ENCODE measurements around the gene TMEM9B.
"Not testable (repeated sequence)": the region's sequence is repeated elsewhere in the genome, so short reads cannot be mapped to it uniquely, and the experiment has no call there.

Gene TMEM9B

GRCh38 chr11:8998017-8998416 is 33.8 kb upstream of the TMEM9B start:
- H3K9ac ChIP-seq (ENCODE audit: low read length) = no peak overlapping the region
- no peak overlapping the region for H3K4me3 ChIP-seq (ENCODE audit: low read depth in 1 of 2, low read length in 2 of 2)
- no peaks in the 10 kb centered on the region for H3K9me3 ChIP-seq (ENCODE audit: low read length)
- peaks cover 4% of the 10 kb centered on the region for H3K4me1 ChIP-seq (ENCODE audit: insufficient read depth, low read length)
- H3K27ac ChIP-seq (ENCODE audit: low read depth, low read length) = no peak overlapping the region
- no peaks in the 10 kb centered on the region for H3K36me3 ChIP-seq (ENCODE audit: insufficient read depth, low read length)
- peaks cover 7 to 8% of the 10 kb centered on the region in 2 donors for H3K27me3 ChIP-seq (ENCODE audit: control insufficient read depth in 1 of 2, insufficient read depth in 2 of 2, low read length in 2 of 2)

GRCh38 chr11:8997451-8997850 is 33.2 kb upstream of the TMEM9B start:
- H3K9ac ChIP-seq (ENCODE audit: low read length) = no peak overlapping the region
- H3K9me3 ChIP-seq (ENCODE audit: low read length) = no peaks in the 10 kb centered on the region
- no peak overlapping the region for H3K4me3 ChIP-seq (ENCODE audit: low read depth in 1 of 2, low read length in 2 of 2)
- H3K27ac ChIP-seq (ENCODE audit: low read depth, low read length) = no peak overlapping the region
- H3K36me3 ChIP-seq (ENCODE audit: insufficient read depth, low read length) = no peaks in the 10 kb centered on the region
- peaks cover 3 to 8% of the 10 kb centered on the region in 2 donors for H3K27me3 ChIP-seq (ENCODE audit: control insufficient read depth in 1 of 2, insufficient read depth in 2 of 2, low read length in 2 of 2)
- no peaks in the 10 kb centered on the region for H3K4me1 ChIP-seq (ENCODE audit: insufficient read depth, low read length)

GRCh38 chr11:8989453-8989852 is 25.2 kb upstream of the TMEM9B start:
- H3K27ac ChIP-seq (ENCODE audit: low read depth, low read length) = no peak overlapping the region
- no peak overlapping the region for H3K9ac ChIP-seq (ENCODE audit: low read length)
- no peaks in the 10 kb centered on the region for H3K4me1 ChIP-seq (ENCODE audit: insufficient read depth, low read length)
- H3K4me3 ChIP-seq (ENCODE audit: low read depth in 1 of 2, low read length in 2 of 2) = no peak overlapping the region
- no peaks in the 10 kb centered on the region for H3K27me3 ChIP-seq (ENCODE audit: control insufficient read depth in 1 of 2, insufficient read depth in 2 of 2, low read length in 2 of 2)
- H3K9me3 ChIP-seq (ENCODE audit: low read length) = no peaks in the 10 kb centered on the region
- no peaks in the 10 kb centered on the region for H3K36me3 ChIP-seq (ENCODE audit: insufficient read depth, low read length)

GRCh38 chr11:8988329-8989234 is 24.3 kb upstream of the TMEM9B start:
- H3K9ac ChIP-seq (ENCODE audit: low read length) = no peak overlapping the region
- H3K4me3 ChIP-seq (ENCODE audit: low read depth in 1 of 2, low read length in 2 of 2) = no peak overlapping the region
- no peaks in the 10 kb centered on the region for H3K4me1 ChIP-seq (ENCODE audit: insufficient read depth, low read length)
- H3K27me3 ChIP-seq (ENCODE audit: control insufficient read depth in 1 of 2, insufficient read depth in 2 of 2, low read length in 2 of 2) = no peaks in the 10 kb centered on the region
- H3K9me3 ChIP-seq (ENCODE audit: low read length) = no peaks in the 10 kb centered on the region
- no peak overlapping the region for H3K27ac ChIP-seq (ENCODE audit: low read depth, low read length)
- H3K36me3 ChIP-seq (ENCODE audit: insufficient read depth, low read length) = no peaks in the 10 kb centered on the region

- Histone ChIP-seq H3K9me3 (ENCODE audit: low read length) (no peaks in the 10 kb centered on the region), H3K9ac (ENCODE audit: low read length) (no peak overlapping the region), H3K27ac (ENCODE audit: low read depth, low read length) (no peak overlapping the region), H3K4me1 (ENCODE audit: insufficient read depth, low read length) (no peaks in the 10 kb centered on the region), H3K36me3 (ENCODE audit: insufficient read depth, low read length) (no peaks in the 10 kb centered on the region), H3K4me3 (ENCODE audit: low read depth in 1 of 2, low read length in 2 of 2) (no peak overlapping the region), H3K27me3 (ENCODE audit: control insufficient read depth in 1 of 2, insufficient read depth in 2 of 2, low read length in 2 of 2) (no peaks in the 10 kb centered on the region)
Measured at GRCh38 chr11:8987446-8987845, 23.2 kb upstream of the TMEM9B start.

GRCh38 chr11:8986772-8987171 is 22.5 kb upstream of the TMEM9B start:
- not testable (repeated sequence) for H3K27ac ChIP-seq (ENCODE audit: low read depth, low read length); H3K27me3 ChIP-seq (ENCODE audit: control insufficient read depth in 1 of 2, insufficient read depth in 2 of 2, low read length in 2 of 2); H3K4me3 ChIP-seq (ENCODE audit: low read depth in 1 of 2, low read length in 2 of 2); H3K36me3 ChIP-seq (ENCODE audit: insufficient read depth, low read length); H3K9me3 ChIP-seq (ENCODE audit: low read length); H3K4me1 ChIP-seq (ENCODE audit: insufficient read depth, low read length); H3K9ac ChIP-seq (ENCODE audit: low read length)

GRCh38 chr11:8985462-8985861 is 21.2 kb upstream of the TMEM9B start:
- Histone ChIP-seq H3K9ac (ENCODE audit: low read length) (no peak overlapping the region), H3K27ac (ENCODE audit: low read depth, low read length) (no peak overlapping the region), H3K36me3 (ENCODE audit: insufficient read depth, low read length) (no peaks in the 10 kb centered on the region), H3K4me3 (ENCODE audit: low read depth in 1 of 2, low read length in 2 of 2) (no peak overlapping the region), H3K4me1 (ENCODE audit: insufficient read depth, low read length) (no peaks in the 10 kb centered on the region), H3K9me3 (ENCODE audit: low read length) (no peaks in the 10 kb centered on the region), H3K27me3 (ENCODE audit: control insufficient read depth in 1 of 2, insufficient read depth in 2 of 2, low read length in 2 of 2) (no peaks in the 10 kb centered on the region)

- no peaks in the 10 kb centered on the region for H3K36me3 ChIP-seq (ENCODE audit: insufficient read depth, low read length)
- no peaks in the 10 kb centered on the region for H3K9me3 ChIP-seq (ENCODE audit: low read length)
- no peak overlapping the region for H3K4me3 ChIP-seq (ENCODE audit: low read depth in 1 of 2, low read length in 2 of 2)
- no peaks in the 10 kb centered on the region for H3K27me3 ChIP-seq (ENCODE audit: control insufficient read depth in 1 of 2, insufficient read depth in 2 of 2, low read length in 2 of 2)
- H3K27ac ChIP-seq (ENCODE audit: low read depth, low read length) = no peak overlapping the region
- H3K4me1 ChIP-seq (ENCODE audit: insufficient read depth, low read length) = no peaks in the 10 kb centered on the region
- no peak overlapping the region for H3K9ac ChIP-seq (ENCODE audit: low read length)
Measured at GRCh38 chr11:8983552-8983951, 19.3 kb upstream of the TMEM9B start.

GRCh38 chr11:8980485-8980884 is 16.2 kb upstream of the TMEM9B start:
- Histone ChIP-seq H3K4me1 (ENCODE audit: insufficient read depth, low read length) (no peaks in the 10 kb centered on the region), H3K4me3 (ENCODE audit: low read depth in 1 of 2, low read length in 2 of 2) (no peak overlapping the region), H3K9ac (ENCODE audit: low read length) (no peak overlapping the region), H3K36me3 (ENCODE audit: insufficient read depth, low read length) (no peaks in the 10 kb centered on the region), H3K27ac (ENCODE audit: low read depth, low read length) (no peak overlapping the region), H3K9me3 (ENCODE audit: low read length) (no peaks in the 10 kb centered on the region), H3K27me3 (ENCODE audit: control insufficient read depth in 1 of 2, insufficient read depth in 2 of 2, low read length in 2 of 2) (no peaks in the 10 kb centered on the region)

GRCh38 chr11:8979365-8979764 is 15.1 kb upstream of the TMEM9B start:
- not testable (repeated sequence) for H3K9ac ChIP-seq (ENCODE audit: low read length); H3K27me3 ChIP-seq (ENCODE audit: control insufficient read depth in 1 of 2, insufficient read depth in 2 of 2, low read length in 2 of 2); H3K4me3 ChIP-seq (ENCODE audit: low read depth in 1 of 2, low read length in 2 of 2); H3K4me1 ChIP-seq (ENCODE audit: insufficient read depth, low read length); H3K9me3 ChIP-seq (ENCODE audit: low read length); H3K36me3 ChIP-seq (ENCODE audit: insufficient read depth, low read length); H3K27ac ChIP-seq (ENCODE audit: low read depth, low read length)

- Histone ChIP-seq H3K27me3 (ENCODE audit: control insufficient read depth in 1 of 2, insufficient read depth in 2 of 2, low read length in 2 of 2) (no peaks in the 10 kb centered on the region), H3K36me3 (ENCODE audit: insufficient read depth, low read length) (no peaks in the 10 kb centered on the region), H3K9ac (ENCODE audit: low read length) (no peak overlapping the region), H3K27ac (ENCODE audit: low read depth, low read length) (no peak overlapping the region), H3K4me3 (ENCODE audit: low read depth in 1 of 2, low read length in 2 of 2) (no peak overlapping the region), H3K4me1 (ENCODE audit: insufficient read depth, low read length) (no peaks in the 10 kb centered on the region), H3K9me3 (ENCODE audit: low read length) (no peaks in the 10 kb centered on the region)
Measured at GRCh38 chr11:8973121-8973520, 8.9 kb upstream of the TMEM9B start.

- no peak overlapping the region for H3K9ac ChIP-seq (ENCODE audit: low read length)
- H3K9me3 ChIP-seq (ENCODE audit: low read length) = no peaks in the 10 kb centered on the region
- no peak overlapping the region for H3K27ac ChIP-seq (ENCODE audit: low read depth, low read length)
- no peaks in the 10 kb centered on the region for H3K27me3 ChIP-seq (ENCODE audit: control insufficient read depth in 1 of 2, insufficient read depth in 2 of 2, low read length in 2 of 2)
- H3K36me3 ChIP-seq (ENCODE audit: insufficient read depth, low read length) = no peaks in the 10 kb centered on the region
- no peaks in the 10 kb centered on the region for H3K4me1 ChIP-seq (ENCODE audit: insufficient read depth, low read length)
- H3K4me3 ChIP-seq (ENCODE audit: low read depth in 1 of 2, low read length in 2 of 2) = no peak overlapping the region
Measured at GRCh38 chr11:8971924-8972316, 7.7 kb upstream of the TMEM9B start.

Measured in muscle layer of colon (tissue), 2 donors.